A673 (cell line): ENCODE data around the gene METTL1.

Experiments used
- EZH2 ChIP-seq: fragments of 200-600 bp; sonication (generic); IDR thresholded peaks from 2 replicates; pipeline ENCODE4 v1.6.1; 2017; ENCODE audit warnings: borderline replicate concordance, low read depth, mild to moderate bottlenecking, mixed read lengths, antibody characterized with exemption, low read length; ENCODE audit not compliant: poor library complexity, severe bottlenecking
- TF ChIP-seq, protein P1 (sequence below): fragments of 300-800, 200-600 bp; sonication (generic); conservative IDR thresholded peaks from 2 replicates; pipeline ENCODE4 v1.5.1; 2017; ENCODE audit warnings: low read depth, mild to moderate bottlenecking, antibody characterized with exemption, low read length, moderate library complexity, mixed read lengths

DNA sequence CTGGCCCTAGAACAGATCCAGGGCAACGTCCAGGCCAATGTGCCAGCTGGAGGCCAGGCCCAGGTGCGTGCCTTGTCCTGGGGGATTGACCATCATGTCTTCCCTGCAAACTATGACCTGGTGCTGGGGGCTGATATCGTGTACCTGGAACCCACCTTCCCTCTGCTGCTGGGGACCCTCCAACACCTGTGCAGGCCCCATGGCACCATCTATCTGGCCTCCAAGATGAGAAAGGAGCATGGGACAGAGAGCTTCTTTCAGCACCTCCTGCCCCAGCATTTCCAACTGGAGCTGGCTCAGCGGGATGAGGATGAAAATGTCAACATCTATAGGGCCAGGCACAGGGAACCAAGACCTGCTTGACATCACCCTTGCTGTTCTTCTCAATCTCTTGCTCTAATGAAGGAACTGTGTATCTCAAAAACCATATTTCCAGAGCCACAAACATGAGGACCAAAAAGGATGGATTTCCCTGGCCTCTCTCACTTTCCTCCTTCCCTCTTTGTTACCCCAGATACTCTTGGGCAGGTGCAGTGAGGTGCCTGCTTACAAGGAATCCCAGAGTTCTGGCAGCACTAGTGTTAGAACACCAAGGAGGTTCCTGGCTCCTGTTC is 8.5 kb upstream of the METTL1 start:
- TF ChIP-seq, protein P1, sequence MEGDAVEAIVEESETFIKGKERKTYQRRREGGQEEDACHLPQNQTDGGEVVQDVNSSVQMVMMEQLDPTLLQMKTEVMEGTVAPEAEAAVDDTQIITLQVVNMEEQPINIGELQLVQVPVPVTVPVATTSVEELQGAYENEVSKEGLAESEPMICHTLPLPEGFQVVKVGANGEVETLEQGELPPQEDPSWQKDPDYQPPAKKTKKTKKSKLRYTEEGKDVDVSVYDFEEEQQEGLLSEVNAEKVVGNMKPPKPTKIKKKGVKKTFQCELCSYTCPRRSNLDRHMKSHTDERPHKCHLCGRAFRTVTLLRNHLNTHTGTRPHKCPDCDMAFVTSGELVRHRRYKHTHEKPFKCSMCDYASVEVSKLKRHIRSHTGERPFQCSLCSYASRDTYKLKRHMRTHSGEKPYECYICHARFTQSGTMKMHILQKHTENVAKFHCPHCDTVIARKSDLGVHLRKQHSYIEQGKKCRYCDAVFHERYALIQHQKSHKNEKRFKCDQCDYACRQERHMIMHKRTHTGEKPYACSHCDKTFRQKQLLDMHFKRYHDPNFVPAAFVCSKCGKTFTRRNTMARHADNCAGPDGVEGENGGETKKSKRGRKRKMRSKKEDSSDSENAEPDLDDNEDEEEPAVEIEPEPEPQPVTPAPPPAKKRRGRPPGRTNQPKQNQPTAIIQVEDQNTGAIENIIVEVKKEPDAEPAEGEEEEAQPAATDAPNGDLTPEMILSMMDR = no peak
- TF ChIP-seq EZH2 = no peak
